Fibroblast of lung (primary cell): Measurements from ENCODE around the gene AKAP13. TPM values are rescaled to one million over a fixed set of nuclear protein-coding genes. Genes with fewer than 3 reads are reported as not detected.

Experiments
- DNase-seq, 2 donors: peaks; one replicate each; pipeline versions ENCODE4 v3.0.0 to v3.0.0-alpha.2; 2010; ENCODE audit warnings: low read depth in 2 of 2
- H2AFZ ChIP-seq: 2 replicates; pipeline ENCODE4 v1.5.1; 2012; ENCODE audit warnings: low read length, control low read depth, inconsistent platforms
- H3K27ac ChIP-seq: 2 replicates; pipeline ENCODE4 v1.5.1; 2011; ENCODE audit warnings: low read length, control low read depth; ENCODE audit not compliant: insufficient read depth
- H3K27me3 ChIP-seq: 2 replicates; pipeline ENCODE4 v1.5.1; 2011; ENCODE audit warnings: mild to moderate bottlenecking, low read length; ENCODE audit not compliant: control insufficient read depth, insufficient read depth
- H3K36me3 ChIP-seq: 2 replicates; pipeline ENCODE4 v1.5.1; 2011; ENCODE audit warnings: low read length; ENCODE audit not compliant: control insufficient read depth, insufficient read depth
- H3K4me1 ChIP-seq: 2 replicates; pipeline ENCODE4 v1.5.1; 2011; ENCODE audit warnings: low read length; ENCODE audit not compliant: control insufficient read depth, insufficient read depth; ENCODE audit errors: extremely low read depth
- H3K4me2 ChIP-seq: 2 replicates; pipeline ENCODE4 v1.5.1; 2011; ENCODE audit warnings: low read length, control low read depth; ENCODE audit not compliant: insufficient read depth; ENCODE audit errors: extremely low read depth
- H3K4me3 ChIP-seq, 4 experiments: fragments of 200-600 bp in 1 of 4; sonication (generic) in 1 of 4; replicated peaks in 1 of 4; 2 replicates each; pipeline ENCODE4 v1.5.1; 2011 to 2016; ENCODE audit warnings: low read length in 4 of 4, low read depth in 3 of 4, mild to moderate bottlenecking in 3 of 4, control low read depth in 2 of 4, inconsistent platforms in 1 of 4, mixed read lengths in 1 of 4; ENCODE audit not compliant: insufficient read depth in 1 of 4; ENCODE audit errors: control extremely low read depth in 1 of 4
- H3K79me2 ChIP-seq: 2 replicates; pipeline ENCODE4 v1.5.1; 2012; ENCODE audit warnings: mild to moderate bottlenecking, low read length, inconsistent platforms; ENCODE audit not compliant: control insufficient read depth, insufficient read depth
- H3K9ac ChIP-seq: 2 replicates; pipeline ENCODE4 v1.5.1; 2011; ENCODE audit warnings: mild to moderate bottlenecking, low read length, control low read depth; ENCODE audit not compliant: insufficient read depth
- H3K9me3 ChIP-seq: 2 replicates; pipeline ENCODE4 v1.5.1; 2012; ENCODE audit warnings: low read depth, low read length; ENCODE audit not compliant: control insufficient read depth, insufficient read depth
- H4K20me1 ChIP-seq: 2 replicates; pipeline ENCODE4 v1.5.1; 2011; ENCODE audit warnings: low read length; ENCODE audit not compliant: control insufficient read depth, insufficient read depth; ENCODE audit errors: extremely low read depth
- EZH2 ChIP-seq: IDR thresholded peaks from 2 replicates; pipeline ENCODE4 v1.5.1; 2012; ENCODE audit warnings: low read length, control low read depth, mild to moderate bottlenecking; ENCODE audit errors: missing control alignments
- polyA plus RNA-seq, 2 donors: library from polyadenylated mRNA; depleted of rRNA in 1 of 2; stranded (reverse) in 1 of 2; unstranded in 1 of 2; fragments of >200 nt; gene quantifications; 2 replicates each; pipeline ENCODE4 v1.2.1, GENCODE V29; 2011 to 2012; ENCODE audit warnings: missing spikeins in 1 of 2
- total RNA-seq: library from RNA; depleted of rRNA; stranded (reverse); fragments of >200 nt; gene quantifications from 2 replicates; pipeline ENCODE4 v1.2.1, GENCODE V29; 2014
- TF ChIP-seq, protein P1 (sequence below), 2 donors: IDR thresholded peaks in 1 of 2; conservative IDR thresholded peaks in 1 of 2; 1 replicate in 1 of 2; 2 replicates in 1 of 2; pipeline ENCODE4 v1.5.1; 2011 to 2012; ENCODE audit warnings: low read length in 2 of 2, control low read depth in 1 of 2, inconsistent platforms in 1 of 2, low read depth in 1 of 2, mild to moderate bottlenecking in 1 of 2

Gene AKAP13
- total and polyA plus RNA-seq, 2 donors (not counting 1 experiment from before 2014, with no cell fraction given), result 8.3 to 68.4 TPM

DNA sequence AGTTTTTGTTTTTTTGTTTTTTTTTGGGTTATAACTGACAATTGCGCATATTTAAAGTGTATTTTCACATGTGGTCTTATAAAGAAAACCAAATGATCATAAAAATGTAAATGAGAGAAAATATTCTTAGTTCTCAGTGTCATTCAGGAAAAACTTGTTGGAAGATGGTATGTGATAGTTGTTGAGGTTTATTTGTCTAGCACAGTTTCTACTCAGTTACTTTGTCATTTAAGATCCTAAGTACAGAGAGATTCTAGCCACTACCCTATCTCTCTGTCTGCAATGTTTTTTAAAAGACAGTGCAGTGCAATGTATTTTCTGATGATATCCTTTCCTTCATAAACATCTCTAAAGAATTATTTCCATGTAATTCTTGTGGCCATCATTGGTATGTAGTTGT, 46.1 kb downstream of the AKAP13 start:
- no peaks in the 10 kb centered on the region for H3K36me3 ChIP-seq
- no peak for DNase-seq
- H3K4me2 ChIP-seq, result no peak overlapping the region
- no peak overlapping the region for H2AFZ ChIP-seq
- H3K79me2 ChIP-seq, result peaks cover 55% of the 10 kb centered on the region
- no peak overlapping the region for H3K27ac ChIP-seq
- H4K20me1 ChIP-seq, result no peaks in the 10 kb centered on the region
- no peaks in the 10 kb centered on the region for H3K9me3 ChIP-seq
- no peak overlapping the region for H3K9ac ChIP-seq
- H3K4me1 ChIP-seq, result no peaks in the 10 kb centered on the region
- no peaks in the 10 kb centered on the region for H3K27me3 ChIP-seq
- TF ChIP-seq, protein P1, sequence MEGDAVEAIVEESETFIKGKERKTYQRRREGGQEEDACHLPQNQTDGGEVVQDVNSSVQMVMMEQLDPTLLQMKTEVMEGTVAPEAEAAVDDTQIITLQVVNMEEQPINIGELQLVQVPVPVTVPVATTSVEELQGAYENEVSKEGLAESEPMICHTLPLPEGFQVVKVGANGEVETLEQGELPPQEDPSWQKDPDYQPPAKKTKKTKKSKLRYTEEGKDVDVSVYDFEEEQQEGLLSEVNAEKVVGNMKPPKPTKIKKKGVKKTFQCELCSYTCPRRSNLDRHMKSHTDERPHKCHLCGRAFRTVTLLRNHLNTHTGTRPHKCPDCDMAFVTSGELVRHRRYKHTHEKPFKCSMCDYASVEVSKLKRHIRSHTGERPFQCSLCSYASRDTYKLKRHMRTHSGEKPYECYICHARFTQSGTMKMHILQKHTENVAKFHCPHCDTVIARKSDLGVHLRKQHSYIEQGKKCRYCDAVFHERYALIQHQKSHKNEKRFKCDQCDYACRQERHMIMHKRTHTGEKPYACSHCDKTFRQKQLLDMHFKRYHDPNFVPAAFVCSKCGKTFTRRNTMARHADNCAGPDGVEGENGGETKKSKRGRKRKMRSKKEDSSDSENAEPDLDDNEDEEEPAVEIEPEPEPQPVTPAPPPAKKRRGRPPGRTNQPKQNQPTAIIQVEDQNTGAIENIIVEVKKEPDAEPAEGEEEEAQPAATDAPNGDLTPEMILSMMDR (conservative IDR thresholded peaks at IDR 0.05 in 1 of 2, IDR thresholded peaks at IDR 0.05 in 1 of 2; ENCODE audit: low read depth in 1 of 2, low read length in 2 of 2), result no peak
- no peak for TF ChIP-seq EZH2
- no peak overlapping the region for H3K4me3 ChIP-seq

DNA sequence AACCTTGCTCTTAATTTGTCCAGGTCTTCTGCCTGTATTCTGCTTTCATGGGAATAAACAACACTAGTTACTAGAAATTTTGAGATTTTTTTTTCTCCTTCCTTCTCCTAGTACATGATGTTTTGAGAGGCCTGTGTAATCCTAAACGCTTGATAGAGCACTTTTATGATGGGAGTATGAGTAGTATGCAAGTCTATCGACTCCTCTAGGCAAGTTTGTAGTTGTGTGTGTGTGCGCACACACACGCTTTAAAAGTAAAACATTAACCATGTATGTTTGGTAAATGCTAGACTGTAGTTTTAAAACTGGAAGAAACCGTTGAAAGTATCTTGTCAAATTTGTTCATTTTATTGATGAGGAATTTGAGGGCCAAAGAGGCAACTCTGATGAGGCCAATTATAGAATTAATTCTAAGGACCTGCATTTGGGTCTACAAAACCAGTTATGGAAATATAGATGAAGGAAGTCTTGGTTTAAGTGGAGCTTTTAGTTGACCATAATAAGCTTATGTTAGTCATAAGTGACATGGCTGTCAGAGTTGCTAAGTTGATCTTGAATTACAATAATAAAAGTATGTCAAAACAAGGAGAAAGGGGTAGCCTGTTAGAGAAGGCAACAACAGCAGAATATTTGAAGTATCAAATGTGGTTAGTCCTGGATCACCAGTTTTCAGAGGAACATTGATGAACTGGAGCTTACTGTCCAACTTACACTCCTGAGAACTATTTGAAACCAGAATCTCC, 47.1 kb downstream of the AKAP13 start:
- TF ChIP-seq, protein P1 (conservative IDR thresholded peaks at IDR 0.05 in 1 of 2, IDR thresholded peaks at IDR 0.05 in 1 of 2; ENCODE audit: low read depth in 1 of 2, low read length in 2 of 2), result no peak
- no peak for TF ChIP-seq EZH2
- Histone ChIP-seq H3K36me3 (no peaks in the 10 kb centered on the region), H3K4me1 (no peaks in the 10 kb centered on the region), H3K79me2 (peaks cover 50% of the 10 kb centered on the region), H3K4me3 (no peak overlapping the region), H2AFZ (no peak overlapping the region), H3K4me2 (no peak overlapping the region), H3K9ac (no peak overlapping the region), H3K9me3 (no peaks in the 10 kb centered on the region), H3K27me3 (no peaks in the 10 kb centered on the region), H3K27ac (no peak overlapping the region), H4K20me1 (no peaks in the 10 kb centered on the region)
- DNase-seq, result no peak

DNA sequence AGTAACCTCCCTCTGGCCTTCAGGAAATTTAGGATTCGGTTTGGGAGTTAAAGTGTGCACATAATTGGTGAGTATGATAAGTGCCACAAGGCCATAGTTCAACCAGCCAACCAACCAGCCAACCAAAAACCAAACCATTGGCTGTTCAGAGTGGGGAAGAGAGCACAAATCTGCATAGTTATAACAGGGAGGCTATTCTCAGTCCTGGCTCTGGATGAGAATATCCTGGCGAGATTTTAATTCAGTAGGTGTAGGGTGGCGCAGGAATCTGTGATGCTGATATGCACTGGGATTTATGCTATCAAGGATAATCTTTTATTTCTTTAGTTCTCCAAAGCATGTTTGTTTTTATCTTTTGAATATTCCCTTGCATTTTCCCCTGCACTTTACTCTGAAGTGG, 49.1 kb downstream of the AKAP13 start:
- TF ChIP-seq, protein P1 (conservative IDR thresholded peaks at IDR 0.05 in 1 of 2, IDR thresholded peaks at IDR 0.05 in 1 of 2; ENCODE audit: low read depth in 1 of 2, low read length in 2 of 2), result no peak
- no peak for TF ChIP-seq EZH2
- H3K4me3 ChIP-seq, result no peak overlapping the region
- H3K36me3 ChIP-seq, result no peaks in the 10 kb centered on the region
- no peak for DNase-seq
- H3K4me2 ChIP-seq, result no peak overlapping the region
- no peak overlapping the region for H3K9ac ChIP-seq
- H3K27me3 ChIP-seq, result no peaks in the 10 kb centered on the region
- peaks cover 35% of the 10 kb centered on the region for H3K79me2 ChIP-seq
- no peak overlapping the region for H2AFZ ChIP-seq
- H3K9me3 ChIP-seq, result no peaks in the 10 kb centered on the region
- no peaks in the 10 kb centered on the region for H4K20me1 ChIP-seq
- no peak overlapping the region for H3K27ac ChIP-seq
- no peaks in the 10 kb centered on the region for H3K4me1 ChIP-seq
